Tibial artery (tissue), 4 donors: ENCODE measurements around the gene SEC14L3.
"Not testable (repeated sequence)": the region's sequence is repeated elsewhere in the genome, so short reads cannot be mapped to it uniquely, and the experiment has no call there.

Experiments used
- DNase-seq, 2 donors: peaks; one replicate each; pipeline ENCODE4 v3.0.0-alpha.2; 2019
- H3K27ac ChIP-seq, 2 donors: fragments of 200-600 bp; sonication (generic) in 1 of 2; 1 replicate in 1 of 2; 2 replicates in 1 of 2; pipeline ENCODE4 v1.5.1; 2018 to 2019; ENCODE audit warnings: mild to moderate bottlenecking in 1 of 2
- H3K27me3 ChIP-seq, 2 donors: fragments of 200-600 bp; sonication (generic) in 1 of 2; one replicate each; pipeline versions ENCODE4 v1.5.1 to v1.6.0; 2016 to 2019
- H3K36me3 ChIP-seq, 3 donors: fragments of 200-600 bp; sonication (generic) in 2 of 3; one replicate each; pipeline ENCODE4 v1.5.1; 2016 to 2019; ENCODE audit warnings: mild to moderate bottlenecking in 2 of 3
- H3K4me1 ChIP-seq, 4 donors: fragments of 200-600 bp; sonication (generic) in 2 of 4; 1 replicate in 3 of 4; 2 replicates in 1 of 4; pipeline ENCODE4 v1.5.1; 2016 to 2019
- H3K4me3 ChIP-seq, 2 donors: fragments of 200-600 bp; sonication (generic) in 1 of 2; 1 replicate in 1 of 2; 2 replicates in 1 of 2; pipeline ENCODE4 v1.5.1; 2018 to 2019; ENCODE audit warnings: mild to moderate bottlenecking in 2 of 2
- H3K9me3 ChIP-seq, 3 donors: fragments of 200-600 bp; sonication (generic) in 1 of 3; one replicate each; pipeline ENCODE4 v1.5.1; 2016 to 2019
- CTCF ChIP-seq, 2 experiments: fragments of 200-600 bp in 1 of 2; fragments of 450-650 bp in 1 of 2; IDR thresholded peaks; one replicate each; pipeline ENCODE4 v1.5.1; 2017 to 2019; ENCODE audit warnings: antibody characterized with exemption in 2 of 2, mild to moderate bottlenecking in 1 of 2, moderate library complexity in 1 of 2
- intact Hi-C: fragments of 100-400 bp; cut with DNase I; formaldehyde crosslinking; loops from one replicate; pipeline ENCODE4 v1.15.0; 2023; ENCODE audit warnings: low total_unique reads

SEC14L3 gene

GRCh38 chr22:30453731-30454510, 17.9 kb downstream of the SEC14L3 start:
- H3K27me3 ChIP-seq, result peaks cover 0 to 31% of the 10 kb centered on the region in 2 donors
- H3K36me3 ChIP-seq, result no peaks in the 10 kb centered on the region
- no peaks in the 10 kb centered on the region for H3K4me1 ChIP-seq
- H3K27ac ChIP-seq, result no peak overlapping the region
- no peaks in the 10 kb centered on the region for H3K9me3 ChIP-seq
- H3K4me3 ChIP-seq, result no peak overlapping the region
- TF ChIP-seq CTCF (IDR thresholded peaks at IDR 0.05), result no peak
- intact Hi-C loops, result no loop called here
- DNase-seq, result no peak

GRCh38 chr22:30452861-30453260, 19.0 kb downstream of the SEC14L3 start:
- Histone ChIP-seq H3K36me3 (no peaks in the 10 kb centered on the region), H3K27ac (no peak overlapping the region), H3K27me3 (peaks cover 0 to 22% of the 10 kb centered on the region in 2 donors), H3K4me1 (no peaks in the 10 kb centered on the region), H3K9me3 (no peaks in the 10 kb centered on the region), H3K4me3 (no peak overlapping the region)
- DNase-seq, result no peak
- intact Hi-C loops, result no loop called here
- TF ChIP-seq CTCF (IDR thresholded peaks at IDR 0.05), result no peak

- H3K27ac ChIP-seq, H3K4me3 ChIP-seq, DNase-seq, H3K4me1 ChIP-seq, intact Hi-C loops, H3K36me3 ChIP-seq, H3K9me3 ChIP-seq: not testable (repeated sequence)
- peaks cover 0 to 28% of the 10 kb centered on the region in 2 donors for H3K27me3 ChIP-seq
Measured at GRCh38 chr22:30451488-30451887, 20.3 kb downstream of the SEC14L3 start.

- Histone ChIP-seq H3K9me3 (no peaks in the 10 kb centered on the region), H3K27ac (no peak overlapping the region), H3K4me3 (no peak overlapping the region), H3K27me3 (peaks cover 0 to 47% of the 10 kb centered on the region in 2 donors), H3K4me1 (no peaks in the 10 kb centered on the region), H3K36me3 (no peaks in the 10 kb centered on the region)
- intact Hi-C loops, result no loop called here
- DNase-seq, result no peak
- no peak for TF ChIP-seq CTCF (IDR thresholded peaks at IDR 0.05)
Measured at GRCh38 chr22:30447656-30448055, 24.2 kb downstream of the SEC14L3 start.

GRCh38 chr22:30445438-30446145, 26.2 kb downstream of the SEC14L3 start:
- Histone ChIP-seq H3K4me1 (no peaks in the 10 kb centered on the region), H3K36me3 (no peaks in the 10 kb centered on the region), H3K27me3 (peaks cover 0 to 47% of the 10 kb centered on the region in 2 donors), H3K4me3 (no peak overlapping the region), H3K9me3 (no peaks in the 10 kb centered on the region), H3K27ac (no peak overlapping the region)
- no peak for TF ChIP-seq CTCF (IDR thresholded peaks at IDR 0.05)
- DNase-seq, result no peak
- intact Hi-C loops, result no loop called here
